Hepatocyte (in vitro differentiated cells): Measurements from ENCODE around the gene RGS3. TPM values are rescaled to one million over a fixed set of nuclear protein-coding genes. Genes with fewer than 3 reads are reported as not detected.

Experiments
- DNase-seq: peaks from one replicate; pipeline ENCODE4 v3.0.0-alpha.2; 2016; ENCODE audit warnings: low spot score
- H2AFZ ChIP-seq: fragments of 200-600 bp; sonication (generic); 2 replicates; pipeline ENCODE4 v1.6.0; 2016; ENCODE audit warnings: antibody characterized with exemption, mild to moderate bottlenecking
- H3K27ac ChIP-seq: fragments of 200-600 bp; sonication (generic); 2 replicates; pipeline ENCODE4 v1.5.1; 2016; ENCODE audit warnings: mild to moderate bottlenecking
- H3K27me3 ChIP-seq: fragments of 200-600 bp; sonication (generic); 2 replicates; pipeline ENCODE4 v1.6.1; 2016
- H3K36me3 ChIP-seq: fragments of 200-600 bp; sonication (generic); replicated peaks from 2 replicates; pipeline ENCODE4 v1.5.1; 2016; ENCODE audit warnings: low read depth; ENCODE audit not compliant: insufficient read depth
- H3K4me1 ChIP-seq: fragments of 200-600 bp; sonication (generic); 2 replicates; pipeline ENCODE4 v1.5.1; 2016; ENCODE audit warnings: mild to moderate bottlenecking, moderate library complexity; ENCODE audit not compliant: insufficient read depth
- H3K4me2 ChIP-seq: fragments of 200-600 bp; sonication (generic); 2 replicates; pipeline ENCODE4 v1.6.0; 2016
- H3K4me3 ChIP-seq: fragments of 200-600 bp; sonication (generic); 2 replicates; pipeline ENCODE4 v1.5.1; 2016; ENCODE audit warnings: mild to moderate bottlenecking
- H3K79me2 ChIP-seq: fragments of 200-600 bp; sonication (generic); 2 replicates; pipeline ENCODE4 v1.6.0; 2017; ENCODE audit warnings: mild to moderate bottlenecking
- H3K9me2 ChIP-seq: fragments of 200-600 bp; sonication (generic); replicated peaks from 2 replicates; pipeline ENCODE4 v1.6.0; 2017; ENCODE audit warnings: mild to moderate bottlenecking; ENCODE audit not compliant: insufficient read depth
- H3K9me3 ChIP-seq: fragments of 200-600 bp; sonication (generic); 2 replicates; pipeline ENCODE4 v1.5.1; 2016; ENCODE audit warnings: low read depth, mild to moderate bottlenecking
- H4K20me1 ChIP-seq: fragments of 200-600 bp; sonication (generic); 2 replicates; pipeline ENCODE4 v1.6.0; 2016; ENCODE audit warnings: mild to moderate bottlenecking; ENCODE audit not compliant: insufficient read depth, poor library complexity, severe bottlenecking
- EZH2 ChIP-seq: fragments of 200-600 bp; sonication (generic); IDR thresholded peaks from 2 replicates; pipeline ENCODE4 v1.6.1; 2016; ENCODE audit warnings: antibody characterized with exemption, mild to moderate bottlenecking, borderline replicate concordance
- EZH2phosphoT487 ChIP-seq: fragments of 200-600 bp; sonication (generic); IDR thresholded peaks from one replicate; pipeline ENCODE4 v1.6.1; 2018; ENCODE audit warnings: antibody characterized with exemption, mild to moderate bottlenecking, low read depth, moderate library complexity; ENCODE audit not compliant: unreplicated experiment, severe bottlenecking
- WGBS: methylation state at CpG from one replicate; pipeline ENCODE4 v1.1.6; 2016; ENCODE audit warnings: low lambda C conversion rate; ENCODE audit errors: missing lambda C conversion rate; 5-methylcytosine and 5-hydroxymethylcytosine counted together
- polyA plus RNA-seq: library from polyadenylated mRNA; unstranded; fragments of >200 nt; fragmentation: Nextera tagmentation; extraction: Ambion mirVana; gene quantifications from 2 replicates; pipeline ENCODE4 v1.2.1, GENCODE V29; 2016
- total RNA-seq: library from RNA; depleted of rRNA; stranded (reverse); fragments of >200 nt; gene quantifications from 2 replicates; pipeline ENCODE4 v1.2.3, GENCODE V29; 2014
- TF ChIP-seq, protein P1 (sequence below): fragments of 200-600 bp; sonication (generic); IDR thresholded peaks from 2 replicates; pipeline ENCODE4 v1.5.1; 2016; ENCODE audit warnings: antibody characterized with exemption, mild to moderate bottlenecking; ENCODE audit not compliant: poor library complexity

RGS3 gene
- total and polyA plus RNA-seq, 2 experiments from 2014 or later: 48.0 to 62.7 TPM

DNA sequence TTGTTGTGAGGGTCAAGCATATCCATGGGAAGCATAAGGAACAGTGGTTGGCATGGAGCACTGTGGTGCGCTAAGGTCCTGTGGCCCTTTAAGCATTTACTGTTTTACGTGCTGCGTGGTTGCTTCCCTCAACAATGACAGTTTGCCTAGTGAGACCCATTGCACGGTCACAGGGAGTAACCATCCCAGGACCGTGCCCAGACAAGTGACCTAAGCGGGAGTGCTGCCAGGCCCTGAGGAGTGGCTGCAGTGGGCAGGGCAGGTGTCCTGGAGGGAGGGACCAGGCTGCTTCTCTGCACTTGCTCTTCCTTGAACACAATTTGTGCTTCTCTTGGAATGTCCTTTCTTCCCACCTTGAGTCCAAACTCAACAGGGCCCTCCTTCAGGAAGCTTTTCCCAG lies 64.6 kb downstream of the RGS3 start:
- H3K36me3 ChIP-seq: no peaks in the 10 kb centered on the region
- H3K27ac ChIP-seq: peak overlapping the region; percentile 27
- H3K4me1 ChIP-seq: peaks cover 43% of the 10 kb centered on the region

GRCh38 chr9:113528811-113529210 lies 65.3 kb downstream of the RGS3 start:
- Histone ChIP-seq H4K20me1 (no peaks in the 10 kb centered on the region), H3K79me2 (no peaks in the 10 kb centered on the region), H3K4me1 (peaks cover 36% of the 10 kb centered on the region), H3K4me2 (no peak overlapping the region), H3K36me3 (no peaks in the 10 kb centered on the region), H3K9me2 (no peaks in the 10 kb centered on the region), H3K27ac (peak overlapping the region; percentile 59), H3K27me3 (no peaks in the 10 kb centered on the region), H3K4me3 (no peak overlapping the region), H2AFZ (no peak overlapping the region), H3K9me3 (no peaks in the 10 kb centered on the region)
- TF ChIP-seq EZH2: no peak
- TF ChIP-seq EZH2phosphoT487: no peak
- TF ChIP-seq, protein P1, sequence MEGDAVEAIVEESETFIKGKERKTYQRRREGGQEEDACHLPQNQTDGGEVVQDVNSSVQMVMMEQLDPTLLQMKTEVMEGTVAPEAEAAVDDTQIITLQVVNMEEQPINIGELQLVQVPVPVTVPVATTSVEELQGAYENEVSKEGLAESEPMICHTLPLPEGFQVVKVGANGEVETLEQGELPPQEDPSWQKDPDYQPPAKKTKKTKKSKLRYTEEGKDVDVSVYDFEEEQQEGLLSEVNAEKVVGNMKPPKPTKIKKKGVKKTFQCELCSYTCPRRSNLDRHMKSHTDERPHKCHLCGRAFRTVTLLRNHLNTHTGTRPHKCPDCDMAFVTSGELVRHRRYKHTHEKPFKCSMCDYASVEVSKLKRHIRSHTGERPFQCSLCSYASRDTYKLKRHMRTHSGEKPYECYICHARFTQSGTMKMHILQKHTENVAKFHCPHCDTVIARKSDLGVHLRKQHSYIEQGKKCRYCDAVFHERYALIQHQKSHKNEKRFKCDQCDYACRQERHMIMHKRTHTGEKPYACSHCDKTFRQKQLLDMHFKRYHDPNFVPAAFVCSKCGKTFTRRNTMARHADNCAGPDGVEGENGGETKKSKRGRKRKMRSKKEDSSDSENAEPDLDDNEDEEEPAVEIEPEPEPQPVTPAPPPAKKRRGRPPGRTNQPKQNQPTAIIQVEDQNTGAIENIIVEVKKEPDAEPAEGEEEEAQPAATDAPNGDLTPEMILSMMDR: no peak
- WGBS: 95% methylated on average over 2 of the region's 2 CpGs
- DNase-seq: no peak

More for the DNA sequence above, 64.6 kb downstream of the RGS3 start:
- Histone ChIP-seq H3K4me3 (no peak overlapping the region), H4K20me1 (no peaks in the 10 kb centered on the region), H2AFZ (no peak overlapping the region), H3K27me3 (no peaks in the 10 kb centered on the region), H3K4me2 (no peak overlapping the region), H3K9me3 (no peaks in the 10 kb centered on the region), H3K9me2 (no peaks in the 10 kb centered on the region), H3K79me2 (no peaks in the 10 kb centered on the region)
- WGBS: 98% methylated on average over 6 of the region's 6 CpGs
- TF ChIP-seq, protein P1: no peak
- no peak for TF ChIP-seq EZH2
- no peak for TF ChIP-seq EZH2phosphoT487
- no peak for DNase-seq

DNA sequence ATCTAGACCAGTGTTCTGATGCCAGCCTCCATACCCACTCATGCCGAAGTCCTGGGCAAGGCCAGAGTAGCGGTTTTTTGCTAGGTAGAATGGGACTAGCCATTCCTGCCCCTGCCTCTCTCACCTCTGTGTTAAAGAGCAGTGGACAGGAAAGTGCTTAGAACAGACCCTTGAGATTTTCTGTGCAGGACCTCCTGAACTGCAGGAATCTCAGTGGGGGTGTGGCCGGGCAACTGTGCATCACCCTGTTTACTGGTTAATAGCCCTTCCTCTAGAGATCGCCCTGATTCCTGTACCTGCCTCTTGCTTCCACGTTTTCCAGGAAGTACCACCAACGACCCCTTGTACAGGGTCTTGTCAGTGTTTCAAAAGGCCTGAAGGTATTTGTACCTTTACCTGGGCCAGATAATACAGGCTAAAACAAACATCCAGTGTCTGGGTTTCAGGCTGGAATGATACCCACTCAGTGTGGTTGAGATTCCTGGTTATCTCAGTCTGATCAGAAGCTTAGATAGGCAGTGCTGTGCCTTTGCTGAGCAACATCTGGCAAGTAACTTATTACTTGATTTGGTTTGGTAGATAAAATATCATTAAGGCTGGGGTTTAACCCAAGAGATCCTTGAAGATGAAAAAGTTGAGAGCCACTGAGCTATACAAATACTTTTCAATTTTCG lies 65.9 kb downstream of the RGS3 start:
- Histone ChIP-seq H3K4me3 (no peak overlapping the region), H3K4me2 (no peak overlapping the region), H3K4me1 (peaks cover 30% of the 10 kb centered on the region), H2AFZ (no peak overlapping the region), H3K27ac (peak overlapping the region; percentile 59), H3K9me3 (no peaks in the 10 kb centered on the region), H3K36me3 (no peaks in the 10 kb centered on the region), H3K27me3 (no peaks in the 10 kb centered on the region), H4K20me1 (no peaks in the 10 kb centered on the region), H3K9me2 (no peaks in the 10 kb centered on the region), H3K79me2 (no peaks in the 10 kb centered on the region)
- DNase-seq: no peak
- TF ChIP-seq, protein P1: no peak
- no peak for TF ChIP-seq EZH2phosphoT487
- no peak for TF ChIP-seq EZH2
- 55% methylated on average over 7 of the region's 7 CpGs for WGBS
